Measurements from ENCODE around the gene EFHC2. TPM values are rescaled to one million over a fixed set of nuclear protein-coding genes. Genes with fewer than 3 reads are reported as not detected.

The EFHC2 gene
- total RNA-seq, 1 donor from 2014 or later, result under 0.01 TPM

- FAIRE-seq, result no peak
- TF ChIP-seq, protein P1, sequence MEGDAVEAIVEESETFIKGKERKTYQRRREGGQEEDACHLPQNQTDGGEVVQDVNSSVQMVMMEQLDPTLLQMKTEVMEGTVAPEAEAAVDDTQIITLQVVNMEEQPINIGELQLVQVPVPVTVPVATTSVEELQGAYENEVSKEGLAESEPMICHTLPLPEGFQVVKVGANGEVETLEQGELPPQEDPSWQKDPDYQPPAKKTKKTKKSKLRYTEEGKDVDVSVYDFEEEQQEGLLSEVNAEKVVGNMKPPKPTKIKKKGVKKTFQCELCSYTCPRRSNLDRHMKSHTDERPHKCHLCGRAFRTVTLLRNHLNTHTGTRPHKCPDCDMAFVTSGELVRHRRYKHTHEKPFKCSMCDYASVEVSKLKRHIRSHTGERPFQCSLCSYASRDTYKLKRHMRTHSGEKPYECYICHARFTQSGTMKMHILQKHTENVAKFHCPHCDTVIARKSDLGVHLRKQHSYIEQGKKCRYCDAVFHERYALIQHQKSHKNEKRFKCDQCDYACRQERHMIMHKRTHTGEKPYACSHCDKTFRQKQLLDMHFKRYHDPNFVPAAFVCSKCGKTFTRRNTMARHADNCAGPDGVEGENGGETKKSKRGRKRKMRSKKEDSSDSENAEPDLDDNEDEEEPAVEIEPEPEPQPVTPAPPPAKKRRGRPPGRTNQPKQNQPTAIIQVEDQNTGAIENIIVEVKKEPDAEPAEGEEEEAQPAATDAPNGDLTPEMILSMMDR (IDR thresholded peaks at IDR 0.05; ENCODE audit: insufficient read depth, low read length, severe bottlenecking), result no peak
- no peak for DNase-seq (ENCODE audit: low read depth)
- H3K36me3 ChIP-seq (ENCODE audit: control insufficient read depth, insufficient read depth, low read length), result no peaks in the 10 kb centered on the region
- H3K4me3 ChIP-seq (ENCODE audit: low read depth, low read length), result no peak overlapping the region
- H3K27me3 ChIP-seq (ENCODE audit: control insufficient read depth, insufficient read depth, low read length), result no peaks in the 10 kb centered on the region
These were observed 101.9 kb downstream of the EFHC2 start for GRCh38 chrX:44241546-44241945.

DNA sequence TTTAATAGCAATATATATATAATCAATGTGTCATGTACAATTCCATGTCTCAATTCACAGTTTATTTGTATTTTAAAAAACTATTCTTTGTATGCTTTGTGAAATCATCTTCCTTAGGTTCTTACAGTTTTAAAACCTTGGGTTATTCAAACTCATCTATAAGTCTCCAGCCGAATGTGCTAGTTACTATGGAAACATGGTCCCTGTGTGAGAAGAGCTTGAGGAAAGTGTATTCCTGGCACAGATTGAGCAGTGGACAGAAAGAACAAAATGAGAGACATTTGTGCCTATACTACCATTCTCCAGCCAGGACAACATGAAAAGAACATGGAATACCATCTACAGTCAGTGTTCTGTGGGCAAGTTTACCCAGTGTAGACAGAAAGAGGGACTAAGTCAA is 103.4 kb downstream of the EFHC2 start:
- H3K27me3 ChIP-seq (ENCODE audit: control insufficient read depth, insufficient read depth, low read length), result no peaks in the 10 kb centered on the region
- peak; percentile 23 for FAIRE-seq
- TF ChIP-seq, protein P1 (IDR thresholded peaks at IDR 0.05; ENCODE audit: insufficient read depth, low read length, severe bottlenecking), result no peak

DNA sequence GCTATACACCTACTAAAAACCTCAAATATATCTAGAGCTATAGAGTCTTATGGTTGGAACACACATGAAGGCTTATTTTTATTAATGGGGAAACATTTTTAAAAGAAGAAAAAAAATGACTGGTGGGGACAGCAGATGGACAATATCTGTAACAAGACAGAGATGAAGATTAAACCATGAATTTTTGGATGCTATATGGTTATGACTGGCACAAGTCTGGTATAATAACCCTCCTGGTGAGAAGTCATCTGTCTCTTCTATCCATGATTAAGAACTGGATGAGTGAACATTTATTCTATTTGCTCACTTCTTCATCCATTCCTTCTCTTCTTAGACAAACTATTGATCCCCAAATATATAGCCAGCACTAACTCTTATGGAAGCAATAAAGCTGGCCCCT is 104.4 kb downstream of the EFHC2 start:
- TF ChIP-seq, protein P1 (IDR thresholded peaks at IDR 0.05; ENCODE audit: insufficient read depth, low read length, severe bottlenecking), result no peak
- Histone ChIP-seq H3K27me3 (ENCODE audit: control insufficient read depth, insufficient read depth, low read length) (no peaks in the 10 kb centered on the region), H3K4me3 (ENCODE audit: low read depth, low read length) (no peak overlapping the region), H3K36me3 (ENCODE audit: control insufficient read depth, insufficient read depth, low read length) (no peaks in the 10 kb centered on the region)
- no peak for FAIRE-seq
- DNase-seq (ENCODE audit: low read depth), result no peak

More for the DNA sequence above, 103.4 kb downstream of the EFHC2 start:
- no peak for DNase-seq (ENCODE audit: low read depth)
- Histone ChIP-seq H3K4me3 (ENCODE audit: low read depth, low read length) (no peak overlapping the region), H3K36me3 (ENCODE audit: control insufficient read depth, insufficient read depth, low read length) (no peaks in the 10 kb centered on the region)

DNA sequence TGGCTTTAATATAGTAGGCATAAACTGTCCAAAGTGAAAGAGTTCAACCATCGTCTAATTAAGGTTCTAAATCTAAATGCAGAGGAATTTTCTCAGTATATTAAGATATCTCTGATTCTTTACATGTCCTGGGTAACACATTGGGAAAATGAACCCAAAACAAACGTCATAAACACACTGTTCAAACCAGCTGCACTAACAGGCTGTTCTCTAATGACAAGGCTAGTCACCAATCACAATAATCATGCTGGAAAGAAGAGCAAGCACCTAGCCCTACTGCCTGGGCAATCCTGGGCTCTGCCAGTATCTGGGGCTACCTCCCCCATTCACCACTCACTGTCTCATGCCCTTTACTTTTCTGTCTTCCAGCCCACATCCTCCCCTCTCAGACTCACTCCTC is 107.9 kb downstream of the EFHC2 start:
- Histone ChIP-seq H3K27me3 (ENCODE audit: control insufficient read depth, insufficient read depth, low read length) (no peaks in the 10 kb centered on the region), H3K36me3 (ENCODE audit: control insufficient read depth, insufficient read depth, low read length) (no peaks in the 10 kb centered on the region), H3K4me3 (ENCODE audit: low read depth, low read length) (no peak overlapping the region)
- TF ChIP-seq, protein P1 (IDR thresholded peaks at IDR 0.05; ENCODE audit: insufficient read depth, low read length, severe bottlenecking), result no peak
- FAIRE-seq (no peak), DNase-seq (ENCODE audit: low read depth) (no peak)

GRCh38 chrX:44234541-44234940 is 108.9 kb downstream of the EFHC2 start:
- no peak overlapping the region for H3K4me3 ChIP-seq (ENCODE audit: low read depth, low read length)
- H3K27me3 ChIP-seq (ENCODE audit: control insufficient read depth, insufficient read depth, low read length), result no peaks in the 10 kb centered on the region
- TF ChIP-seq, protein P1 (IDR thresholded peaks at IDR 0.05; ENCODE audit: insufficient read depth, low read length, severe bottlenecking), result no peak
- DNase-seq (ENCODE audit: low read depth) (peak; percentile 52), FAIRE-seq (peak; percentile 83)
- H3K36me3 ChIP-seq (ENCODE audit: control insufficient read depth, insufficient read depth, low read length), result no peaks in the 10 kb centered on the region

GRCh38 chrX:44234116-44234515 is 109.4 kb downstream of the EFHC2 start:
- FAIRE-seq (no peak), DNase-seq (ENCODE audit: low read depth) (peak; percentile 80)
- Histone ChIP-seq H3K36me3 (ENCODE audit: control insufficient read depth, insufficient read depth, low read length) (no peaks in the 10 kb centered on the region), H3K4me3 (ENCODE audit: low read depth, low read length) (no peak overlapping the region), H3K27me3 (ENCODE audit: control insufficient read depth, insufficient read depth, low read length) (no peaks in the 10 kb centered on the region)
- TF ChIP-seq, protein P1 (IDR thresholded peaks at IDR 0.05; ENCODE audit: insufficient read depth, low read length, severe bottlenecking), result no peak

Data from bronchial epithelial cell (primary cell).